Right lobe of liver (tissue), 6 donors: Measurements from ENCODE around the gene TFCP2L1. TPM values are rescaled to one million over a fixed set of nuclear protein-coding genes. Genes with fewer than 3 reads are reported as not detected.

Source experiments
- ATAC-seq, 4 donors: fragments of 200-7000 bp; cut with Tn5 transposase; one replicate each; pipeline ENCODE4 v1.9.1; 2020; ENCODE audit warnings: mild to moderate bottlenecking in 4 of 4, moderate library complexity in 4 of 4
- DNase-seq, 3 donors: peaks; one replicate each; pipeline ENCODE4 v3.0.0-alpha.2; 2020
- H3K27ac ChIP-seq, 3 donors: fragments of 200-600 bp; one replicate each; pipeline ENCODE4 v1.8.0; 2022
- H3K27me3 ChIP-seq, 2 donors: fragments of 200-600 bp; one replicate each; pipeline ENCODE4 v1.8.0; 2022
- H3K36me3 ChIP-seq, 4 donors: fragments of 200-600 bp; sonication (generic) in 1 of 4; one replicate each; pipeline versions ENCODE4 v1.5.1 to v1.8.0; 2017 to 2022; ENCODE audit warnings: control low read depth in 1 of 4
- H3K4me1 ChIP-seq, 4 donors: fragments of 200-600 bp; sonication (generic) in 1 of 4; one replicate each; pipeline versions ENCODE4 v1.5.1 to v1.8.0; 2017 to 2022; ENCODE audit warnings: control low read depth in 1 of 4
- H3K4me3 ChIP-seq, 3 donors: fragments of 200-600 bp; one replicate each; pipeline ENCODE4 v1.8.0; 2022
- H3K9me3 ChIP-seq, 4 donors: fragments of 200-600 bp; sonication (generic) in 1 of 4; one replicate each; pipeline versions ENCODE4 v1.5.1 to v1.8.0; 2017 to 2022; ENCODE audit warnings: control low read depth in 1 of 4
- POLR2A ChIP-seq: fragments of 450-650 bp; IDR thresholded peaks from one replicate; pipeline ENCODE4 v1.6.1; 2017; ENCODE audit warnings: antibody characterized with exemption, mild to moderate bottlenecking
- WGBS: methylation state at CpG from one replicate; pipeline ENCODE4 v1.1.6; 2018; ENCODE audit warnings: low coverage, low lambda C conversion rate; ENCODE audit not compliant: insufficient coverage; ENCODE audit errors: missing lambda C conversion rate; 5-methylcytosine and 5-hydroxymethylcytosine counted together
- intact Hi-C, 2 donors: fragments of 100-400 bp; cut with DNase I; formaldehyde crosslinking; loops; one replicate each; pipeline versions ENCODE4 v1.11.2 to v1.14.1; 2022
- total RNA-seq, 6 experiments: library from RNA; depleted of rRNA in 2 of 6; stranded (reverse); fragments of >200 nt in 2 of 6; fragmentation: NEBNext Ultra II Directional in 3 of 6; extraction: Animal tissue kit (Norgen Biotek cat#: 25700) in 3 of 6; gene quantifications; one replicate each; pipeline versions ENCODE4 v1.1.0 to v1.2.4, GENCODE V29; 2016 to 2023
- TF ChIP-seq, protein P1 (sequence below), 4 donors: fragments of 200-600 bp in 3 of 4; fragments of 450-650 bp in 1 of 4; IDR thresholded peaks; one replicate each; pipeline versions ENCODE4 v1.5.1 to v1.8.0; 2016 to 2022; ENCODE audit warnings: antibody characterized with exemption in 4 of 4, mild to moderate bottlenecking in 2 of 4
- donor health status: DM: no; HTN: yes; CAD: no.
- donor health status: DM: no; HTN: no; CAD: no.
- donor health status: DM: no; HTN: no; CAD: no.
- donor health status: DM: no; HTN: yes; CAD: no.
- donor health status: DM: no; HTN: yes; CAD: no.

Gene TFCP2L1
- total RNA-seq, 6 experiments from 2014 or later = 0.26 to 1.7 (median 0.34) TPM

DNA sequence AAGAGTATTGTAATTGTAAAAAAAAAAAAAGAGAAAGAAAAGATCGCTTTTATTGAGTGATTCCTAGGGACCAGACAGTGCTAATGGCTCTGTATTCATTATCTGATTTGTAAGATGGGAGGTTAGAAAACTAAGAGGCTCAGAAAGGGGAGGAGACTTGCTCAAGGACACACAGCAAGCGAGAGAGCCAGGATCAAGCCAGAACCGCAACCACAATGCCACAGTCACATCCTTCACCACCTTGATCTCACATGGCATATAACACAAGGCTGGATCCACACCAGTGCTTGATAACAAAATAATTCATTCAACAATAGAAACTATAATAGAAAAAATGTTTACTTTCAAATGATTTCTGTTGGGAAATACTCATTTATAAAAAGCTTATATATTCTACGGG lies 37.5 kb downstream of the TFCP2L1 start:
- Histone ChIP-seq H3K9me3 (no peaks in the 10 kb centered on the region), H3K36me3 (no peaks in the 10 kb centered on the region), H3K4me1 (no peaks in the 10 kb centered on the region), H3K27ac (no peak overlapping the region), H3K4me3 (no peak overlapping the region), H3K27me3 (no peaks in the 10 kb centered on the region)
- WGBS = 73% methylated on average over 3 of the region's 4 CpGs
- DNase-seq (no peak), ATAC-seq (no peak)
- intact Hi-C loops = no loop called here
- TF ChIP-seq, protein P1, sequence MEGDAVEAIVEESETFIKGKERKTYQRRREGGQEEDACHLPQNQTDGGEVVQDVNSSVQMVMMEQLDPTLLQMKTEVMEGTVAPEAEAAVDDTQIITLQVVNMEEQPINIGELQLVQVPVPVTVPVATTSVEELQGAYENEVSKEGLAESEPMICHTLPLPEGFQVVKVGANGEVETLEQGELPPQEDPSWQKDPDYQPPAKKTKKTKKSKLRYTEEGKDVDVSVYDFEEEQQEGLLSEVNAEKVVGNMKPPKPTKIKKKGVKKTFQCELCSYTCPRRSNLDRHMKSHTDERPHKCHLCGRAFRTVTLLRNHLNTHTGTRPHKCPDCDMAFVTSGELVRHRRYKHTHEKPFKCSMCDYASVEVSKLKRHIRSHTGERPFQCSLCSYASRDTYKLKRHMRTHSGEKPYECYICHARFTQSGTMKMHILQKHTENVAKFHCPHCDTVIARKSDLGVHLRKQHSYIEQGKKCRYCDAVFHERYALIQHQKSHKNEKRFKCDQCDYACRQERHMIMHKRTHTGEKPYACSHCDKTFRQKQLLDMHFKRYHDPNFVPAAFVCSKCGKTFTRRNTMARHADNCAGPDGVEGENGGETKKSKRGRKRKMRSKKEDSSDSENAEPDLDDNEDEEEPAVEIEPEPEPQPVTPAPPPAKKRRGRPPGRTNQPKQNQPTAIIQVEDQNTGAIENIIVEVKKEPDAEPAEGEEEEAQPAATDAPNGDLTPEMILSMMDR (IDR thresholded peaks at IDR 0.05) = no peak
- no peak for TF ChIP-seq POLR2A

GRCh38 chr2:121246704-121247255 lies 38.2 kb downstream of the TFCP2L1 start:
- H3K36me3 ChIP-seq = no peaks in the 10 kb centered on the region
- no CpG with 5 or more reads among the region's 15 CpGs for WGBS

GRCh38 chr2:121245913-121246312 lies 39.1 kb downstream of the TFCP2L1 start:
- Histone ChIP-seq H3K27me3 (no peaks in the 10 kb centered on the region), H3K36me3 (no peaks in the 10 kb centered on the region), H3K4me3 (no peak overlapping the region), H3K9me3 (no peaks in the 10 kb centered on the region), H3K4me1 (no peaks in the 10 kb centered on the region), H3K27ac (no peak overlapping the region)
- ATAC-seq (no peak), DNase-seq (no peak)
- TF ChIP-seq, protein P1 (IDR thresholded peaks at IDR 0.05) = no peak
- no peak for TF ChIP-seq POLR2A
- 80% methylated on average over 2 of the region's 4 CpGs for WGBS
- intact Hi-C loops = no loop called here

More at GRCh38 chr2:121246704-121247255, 38.2 kb downstream of the TFCP2L1 start:
- Histone ChIP-seq H3K9me3 (no peaks in the 10 kb centered on the region), H3K27me3 (no peaks in the 10 kb centered on the region), H3K4me3 (no peak overlapping the region), H3K4me1 (no peaks in the 10 kb centered on the region), H3K27ac (no peak overlapping the region)
- DNase-seq (no peak), ATAC-seq (no peak)
- TF ChIP-seq, protein P1 (IDR thresholded peaks at IDR 0.05) = no peak
- no peak for TF ChIP-seq POLR2A
- intact Hi-C loops = no loop called here

DNA sequence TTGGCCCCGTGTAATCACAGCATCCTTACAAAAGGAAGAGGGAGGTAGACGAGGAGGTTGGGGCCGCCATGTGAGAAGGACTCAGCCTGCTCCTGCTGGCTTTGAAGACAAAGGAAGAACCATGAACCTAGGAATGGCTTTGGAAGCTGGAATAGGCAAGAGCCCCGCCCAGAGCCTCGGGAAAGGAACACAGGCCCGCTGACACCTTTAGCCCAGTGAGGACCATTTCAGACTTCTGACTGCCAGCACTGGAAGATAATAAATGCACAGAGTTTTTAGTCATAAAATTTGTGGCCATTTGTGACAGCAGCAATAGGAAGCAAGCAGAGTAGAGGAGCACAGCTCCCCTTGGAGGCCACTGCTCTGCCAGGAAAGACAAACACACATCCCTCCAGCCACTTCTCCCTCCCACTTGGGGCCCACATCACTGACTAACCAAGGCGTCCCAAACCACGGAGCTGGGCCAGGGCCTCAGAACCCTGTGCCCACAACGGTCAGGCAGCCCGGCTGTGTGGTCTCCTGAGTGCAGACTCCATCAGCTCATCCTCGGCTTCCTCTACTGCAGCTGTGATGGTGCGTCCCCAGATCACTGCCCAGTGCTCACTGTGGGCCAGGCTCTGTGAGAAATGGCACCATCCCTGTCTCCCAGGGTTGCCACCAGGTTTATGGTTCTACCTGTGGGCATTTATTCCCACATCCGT lies 39.7 kb downstream of the TFCP2L1 start:
- DNase-seq (no peak), ATAC-seq (no peak)
- H3K27ac ChIP-seq = no peak overlapping the region
- intact Hi-C loops = no loop called here
- no peak overlapping the region for H3K4me3 ChIP-seq
- H3K36me3 ChIP-seq = no peaks in the 10 kb centered on the region
- no peaks in the 10 kb centered on the region for H3K27me3 ChIP-seq
- 85% methylated on average over 6 of the region's 13 CpGs for WGBS
- no peaks in the 10 kb centered on the region for H3K4me1 ChIP-seq
- no peak for TF ChIP-seq POLR2A
- no peaks in the 10 kb centered on the region for H3K9me3 ChIP-seq

DNA sequence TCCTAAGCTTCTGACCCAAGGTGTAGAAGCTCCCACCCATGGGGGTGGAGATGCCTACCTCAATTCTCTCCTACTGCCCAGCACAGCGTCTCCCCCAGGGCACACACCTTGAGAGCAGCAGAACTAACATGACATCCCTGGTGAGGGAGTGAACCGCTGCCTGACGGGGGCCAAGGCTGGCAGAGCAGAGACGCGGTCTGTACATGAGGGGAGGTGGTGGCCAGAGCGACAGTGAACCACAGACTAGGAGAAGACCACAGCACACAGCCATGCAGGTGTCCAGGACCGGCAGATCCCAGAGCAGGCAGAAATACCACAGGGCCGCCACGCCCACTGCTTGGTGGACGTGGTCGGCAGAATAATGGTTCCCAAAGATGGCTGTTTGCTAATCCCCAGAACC lies 40.4 kb downstream of the TFCP2L1 start:
- TF ChIP-seq POLR2A = no peak
- TF ChIP-seq, protein P1 (IDR thresholded peaks at IDR 0.05) = no peak
- Histone ChIP-seq H3K36me3 (no peaks in the 10 kb centered on the region), H3K27me3 (no peaks in the 10 kb centered on the region), H3K4me1 (no peaks in the 10 kb centered on the region), H3K4me3 (no peak overlapping the region), H3K27ac (no peak overlapping the region), H3K9me3 (no peaks in the 10 kb centered on the region)
- intact Hi-C loops = no loop called here
- 76% methylated on average over 7 of the region's 11 CpGs for WGBS
- ATAC-seq (no peak), DNase-seq (no peak)
